ENCODE data around the gene SLC5A12.

The SLC5A12 gene

GRCh38 chr11:26677566-26677965, 44.3 kb downstream of the SLC5A12 start:
- H3K4me3 ChIP-seq (ENCODE audit: low read depth, low read length): no peak overlapping the region
- DNase-seq (ENCODE audit: low read depth, low spot score): no peak
- no peak for TF ChIP-seq CTCF (IDR thresholded peaks at IDR 0.05; ENCODE audit: low read depth, low read length)
- in situ Hi-C loops (cut with HindIII; ENCODE audit: low sequenced_read_pairs): no loop called here

GRCh38 chr11:26676641-26677040, 45.2 kb downstream of the SLC5A12 start:
- TF ChIP-seq CTCF (IDR thresholded peaks at IDR 0.05; ENCODE audit: low read depth, low read length): no peak
- no peak overlapping the region for H3K4me3 ChIP-seq (ENCODE audit: low read depth, low read length)
- in situ Hi-C loops (cut with HindIII; ENCODE audit: low sequenced_read_pairs): no loop called here
- no peak for DNase-seq (ENCODE audit: low read depth, low spot score)

- H3K4me3 ChIP-seq (ENCODE audit: low read depth, low read length): no peak overlapping the region
- TF ChIP-seq CTCF (IDR thresholded peaks at IDR 0.05; ENCODE audit: low read depth, low read length): no peak
- in situ Hi-C loops (cut with HindIII; ENCODE audit: low sequenced_read_pairs): no loop called here
- DNase-seq (ENCODE audit: low read depth, low spot score): no peak
Observed at GRCh38 chr11:26675233-26675928, 46.5 kb downstream of the SLC5A12 start.

DNA sequence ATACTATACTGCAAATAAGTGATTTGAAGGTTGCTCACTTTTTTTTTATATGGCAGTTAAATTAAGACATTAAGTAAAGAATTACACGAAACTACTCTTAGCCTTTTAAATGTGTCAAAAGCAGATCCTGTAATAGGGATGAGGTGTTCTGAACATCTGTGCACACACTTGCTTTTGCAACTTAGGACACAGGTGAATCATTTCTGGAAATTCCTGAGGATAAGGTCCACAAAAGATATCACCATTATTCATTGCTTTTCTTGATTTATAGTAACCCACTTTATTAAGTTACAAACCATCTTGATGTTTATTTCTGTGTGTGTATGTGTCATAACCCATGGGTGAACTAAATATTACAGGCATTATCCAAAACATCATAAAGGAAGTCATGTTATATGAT, 55.9 kb downstream of the SLC5A12 start:
- no peak overlapping the region for H3K4me3 ChIP-seq (ENCODE audit: low read depth, low read length)
- no peak for TF ChIP-seq CTCF (IDR thresholded peaks at IDR 0.05; ENCODE audit: low read depth, low read length)
- in situ Hi-C loops (cut with HindIII; ENCODE audit: low sequenced_read_pairs): no loop called here
- no peak for DNase-seq (ENCODE audit: low read depth, low spot score)

DNA sequence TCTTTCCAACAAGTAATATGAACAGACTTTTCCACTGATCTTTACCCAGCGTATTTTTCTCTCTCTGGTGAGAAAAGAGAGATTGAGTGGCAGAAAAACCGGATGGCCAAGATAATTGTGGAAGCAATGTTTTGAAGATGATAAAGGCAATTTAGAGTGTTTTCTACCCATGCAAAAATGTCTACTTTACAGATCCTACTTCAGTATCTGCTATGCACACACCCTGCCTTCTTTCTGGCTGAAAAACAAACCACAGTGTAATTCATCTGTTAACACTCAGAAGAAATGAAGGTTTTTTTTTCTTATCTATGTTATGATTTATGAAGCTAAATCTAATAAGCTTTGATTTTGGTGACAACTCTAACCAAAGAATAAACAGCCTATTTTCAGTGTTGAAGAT, 56.8 kb downstream of the SLC5A12 start:
- in situ Hi-C loops (cut with HindIII; ENCODE audit: low sequenced_read_pairs): no loop called here
- no peak overlapping the region for H3K4me3 ChIP-seq (ENCODE audit: low read depth, low read length)
- DNase-seq (ENCODE audit: low read depth, low spot score): no peak
- TF ChIP-seq CTCF (IDR thresholded peaks at IDR 0.05; ENCODE audit: low read depth, low read length): no peak

GRCh38 chr11:26662916-26663315, 58.9 kb downstream of the SLC5A12 start:
- no peak overlapping the region for H3K4me3 ChIP-seq (ENCODE audit: low read depth, low read length)
- in situ Hi-C loops (cut with HindIII; ENCODE audit: low sequenced_read_pairs): no loop called here
- no peak for DNase-seq (ENCODE audit: low read depth, low spot score)
- no peak for TF ChIP-seq CTCF (IDR thresholded peaks at IDR 0.05; ENCODE audit: low read depth, low read length)
